ENCODE data around the gene NPBWR2.
"Not testable (repeated sequence)": the region's sequence is repeated elsewhere in the genome, so short reads cannot be mapped to it uniquely, and the experiment has no call there.

NPBWR2 gene

DNA sequence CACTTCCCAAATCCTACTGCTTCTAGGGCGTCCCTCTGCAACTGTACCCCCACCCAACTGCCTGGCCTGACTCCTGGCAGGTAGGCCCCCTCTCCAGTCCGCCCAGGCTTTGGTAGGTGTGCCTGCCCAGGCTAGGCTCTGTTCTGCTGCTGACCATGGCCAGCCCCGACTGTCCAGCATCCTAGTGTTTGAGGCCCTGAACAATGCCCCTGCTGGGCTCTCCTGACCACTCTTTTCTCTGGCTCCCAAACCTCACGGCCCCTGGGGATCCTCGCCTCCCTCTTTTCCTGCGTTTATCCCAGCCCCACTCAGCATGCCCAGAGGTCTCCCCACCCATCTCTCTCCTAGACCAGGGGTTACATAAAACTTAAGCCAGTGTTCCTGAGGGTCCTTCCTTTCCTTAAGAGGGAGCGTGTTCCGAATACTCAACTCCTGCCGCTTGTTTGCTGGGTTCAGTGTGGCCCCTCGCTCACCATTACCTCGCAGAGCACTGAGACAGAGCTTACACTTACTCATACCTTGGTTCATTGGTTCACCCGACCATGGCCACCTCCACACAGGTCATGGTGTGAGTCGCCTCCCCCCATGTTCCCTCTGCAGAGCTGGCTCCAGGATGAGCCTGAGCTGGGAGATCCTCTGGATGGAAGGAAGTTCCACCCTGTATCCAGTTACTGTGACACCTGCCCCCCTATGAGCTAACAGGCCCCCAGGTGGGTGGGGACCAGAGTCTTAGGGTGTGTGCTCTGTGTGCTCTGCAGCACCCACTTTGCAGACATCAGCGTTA, 35.8 kb upstream of the NPBWR2 start:
- no peak for DNase-seq

GRCh38 chr20:64142590-64142989, 35.2 kb upstream of the NPBWR2 start:
- no peak for DNase-seq

DNA sequence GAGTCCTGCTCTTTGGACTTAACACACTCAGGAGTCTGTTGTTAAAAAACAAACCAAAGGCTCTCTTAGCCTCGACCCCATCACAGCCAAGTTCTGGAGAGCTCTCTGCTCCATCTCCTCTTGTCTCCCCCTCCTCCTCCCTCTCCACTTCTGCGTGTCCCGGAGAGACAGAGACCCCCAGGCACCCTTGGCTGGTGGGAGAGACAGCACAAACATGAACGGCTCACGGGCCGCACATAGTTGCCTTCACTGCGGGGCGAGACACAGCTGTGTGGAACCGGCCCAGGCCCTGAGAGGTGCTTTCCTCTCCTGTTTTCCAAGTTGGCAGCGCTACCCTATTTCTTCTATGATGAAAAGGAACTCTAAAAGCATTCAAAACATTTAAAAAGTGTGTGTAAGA, 33.6 kb upstream of the NPBWR2 start:
- no peak for DNase-seq

- DNase-seq: no peak
Observed at GRCh38 chr20:64140061-64140931, 32.9 kb upstream of the NPBWR2 start.

DNA sequence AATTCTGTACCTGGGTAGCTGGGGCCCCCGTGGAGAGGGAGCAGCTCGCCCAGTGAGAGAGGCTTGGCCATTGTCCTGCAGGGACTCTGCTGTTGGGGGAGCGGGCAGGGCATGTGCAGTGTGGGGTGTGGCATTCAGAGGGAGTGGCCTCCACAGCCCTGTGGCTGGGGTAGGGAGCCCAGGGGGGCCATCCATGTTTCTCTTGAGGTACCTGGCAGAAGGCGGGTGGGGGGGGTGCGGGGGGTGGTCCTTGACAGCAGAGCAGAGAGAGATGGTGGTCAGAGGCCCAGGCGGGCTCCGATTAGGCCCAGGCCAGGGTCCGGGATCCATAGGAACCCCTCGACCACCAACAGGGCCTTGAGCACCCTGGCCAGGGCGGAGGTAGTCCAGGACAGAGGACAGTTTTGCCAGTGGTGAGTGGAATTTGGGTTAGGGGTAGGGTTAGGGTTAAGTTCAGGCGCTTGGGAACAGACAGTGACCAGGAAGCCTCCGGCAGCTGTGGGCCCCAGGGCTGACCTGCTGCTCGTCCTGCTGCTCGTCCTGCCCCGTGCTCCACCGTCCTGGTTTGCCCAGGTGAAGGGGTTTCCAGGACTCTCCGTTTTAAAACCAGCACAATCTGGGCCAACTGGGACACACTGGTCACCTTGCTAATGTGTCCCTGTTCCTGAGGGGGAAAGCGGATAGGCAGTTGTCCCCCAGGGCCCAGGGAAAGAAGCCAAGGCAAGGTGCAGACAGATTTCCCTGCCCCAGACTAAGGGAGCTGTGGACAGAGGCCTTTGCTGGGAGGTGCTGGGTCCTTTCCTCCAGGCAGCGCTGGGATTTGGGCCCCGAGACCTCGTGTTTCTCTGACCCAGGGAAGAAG, 32.1 kb upstream of the NPBWR2 start:
- no peak for DNase-seq

DNA sequence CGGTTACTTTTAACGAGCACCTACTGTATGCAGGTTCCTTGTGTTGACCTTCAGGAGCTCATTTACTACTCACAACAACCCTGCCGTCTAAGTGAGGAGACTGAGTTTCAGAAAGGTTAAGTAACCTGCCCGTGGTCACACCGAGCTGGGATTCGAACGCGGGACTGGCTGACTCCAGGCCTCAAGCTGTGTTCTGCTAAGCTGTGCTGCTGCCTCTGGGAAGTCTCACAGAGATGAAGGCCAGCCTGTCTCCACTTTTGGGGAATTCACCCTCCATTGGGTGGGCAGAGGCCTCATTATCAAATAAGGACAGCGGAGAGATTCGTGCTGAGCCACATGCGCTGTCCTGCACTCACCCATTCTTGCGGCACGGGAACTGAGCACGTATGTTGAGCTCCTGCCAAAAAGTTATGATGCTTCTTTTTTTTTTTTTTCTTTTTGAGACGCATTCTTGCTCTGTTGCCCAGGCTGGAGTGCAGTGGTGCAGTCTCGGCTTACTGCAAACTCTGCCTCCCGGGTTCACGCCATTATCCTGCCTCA, 31.0 kb upstream of the NPBWR2 start:
- DNase-seq: no peak

- DNase-seq: no peak
Observed at GRCh38 chr20:64137598-64138031, 30.2 kb upstream of the NPBWR2 start.

DNA sequence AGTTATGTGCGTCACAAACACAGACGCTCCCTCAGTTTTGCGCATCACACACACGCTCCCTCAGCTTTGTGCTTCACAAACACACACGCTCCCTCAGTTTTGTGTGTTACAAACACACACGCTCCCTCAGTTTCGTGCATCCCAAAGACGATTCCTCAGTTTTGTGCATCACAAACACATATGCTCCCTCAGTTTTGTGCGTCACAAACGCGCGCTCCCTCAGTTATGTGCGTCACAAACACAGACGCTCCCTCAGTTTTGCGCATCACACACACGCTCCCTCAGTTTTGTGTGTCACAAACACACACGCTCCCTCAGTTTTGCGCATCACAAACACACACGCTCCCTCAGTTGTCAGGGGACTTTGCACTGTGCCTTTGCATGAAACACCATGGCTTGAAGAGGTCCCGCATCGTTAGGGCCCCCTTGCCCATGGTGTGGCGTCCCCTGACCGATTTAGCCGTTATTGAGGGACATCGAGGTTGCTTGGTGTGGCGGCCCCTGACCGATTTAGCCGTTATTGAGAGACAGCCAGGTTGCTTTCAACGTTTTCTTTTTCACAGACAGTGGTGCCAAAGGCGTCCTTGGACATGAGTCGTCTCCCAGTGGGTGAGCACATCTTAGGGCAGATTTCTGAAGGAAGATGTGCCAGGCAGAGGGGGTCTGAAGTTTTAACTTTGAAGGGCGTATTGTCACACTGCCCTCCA, 28.8 kb upstream of the NPBWR2 start:
- DNase-seq: no peak

- not testable (repeated sequence) for DNase-seq
Observed at GRCh38 chr20:64134744-64135143, 27.4 kb upstream of the NPBWR2 start.

DNA sequence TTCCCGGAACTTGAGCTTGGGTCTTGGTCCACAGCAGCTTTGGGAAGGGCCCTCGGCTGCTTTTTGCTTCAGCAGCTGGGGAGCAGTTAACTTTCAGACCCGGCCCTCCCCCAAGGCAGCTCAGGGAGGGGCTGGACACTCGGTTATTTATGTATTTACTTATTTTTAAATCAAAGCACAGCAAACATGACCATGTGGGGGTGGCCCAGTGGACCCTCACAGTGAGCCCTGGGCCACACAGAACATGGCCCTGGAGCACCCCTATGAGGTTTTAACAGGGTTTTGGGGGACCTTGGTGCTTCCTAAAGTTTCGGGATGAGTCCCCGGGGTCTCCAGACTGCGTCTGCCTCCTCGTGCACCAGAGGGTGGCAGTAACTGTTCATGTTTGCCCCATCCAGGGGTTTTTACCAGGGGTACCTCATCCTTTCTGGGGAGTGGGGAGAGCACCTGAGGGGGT, 26.6 kb upstream of the NPBWR2 start:
- no peak for DNase-seq

DNA sequence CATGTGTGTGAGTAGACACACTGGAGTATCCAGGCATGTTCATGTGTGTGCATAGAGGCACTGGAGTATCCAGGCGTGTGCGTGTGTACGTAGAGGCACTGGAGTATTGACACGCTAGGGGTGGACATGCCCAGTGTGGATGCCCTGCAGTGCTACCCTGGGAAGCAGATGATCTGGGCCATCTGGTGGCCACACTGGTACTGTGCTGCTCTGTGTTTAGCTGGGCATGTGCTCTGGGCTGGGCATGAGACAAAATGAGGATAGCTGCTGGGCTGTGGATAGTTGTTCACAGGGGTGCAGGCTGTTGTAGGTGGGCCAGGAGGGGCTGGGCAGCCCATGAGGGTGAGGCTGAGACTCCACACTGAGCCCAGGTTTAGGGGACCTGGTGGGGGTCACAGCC, 24.0 kb upstream of the NPBWR2 start:
- DNase-seq: peak; percentile 44

- DNase-seq: no peak
Observed at GRCh38 chr20:64130876-64131275, 23.5 kb upstream of the NPBWR2 start.

- no peak for DNase-seq
Observed at GRCh38 chr20:64130271-64130670, 22.9 kb upstream of the NPBWR2 start.

DNA sequence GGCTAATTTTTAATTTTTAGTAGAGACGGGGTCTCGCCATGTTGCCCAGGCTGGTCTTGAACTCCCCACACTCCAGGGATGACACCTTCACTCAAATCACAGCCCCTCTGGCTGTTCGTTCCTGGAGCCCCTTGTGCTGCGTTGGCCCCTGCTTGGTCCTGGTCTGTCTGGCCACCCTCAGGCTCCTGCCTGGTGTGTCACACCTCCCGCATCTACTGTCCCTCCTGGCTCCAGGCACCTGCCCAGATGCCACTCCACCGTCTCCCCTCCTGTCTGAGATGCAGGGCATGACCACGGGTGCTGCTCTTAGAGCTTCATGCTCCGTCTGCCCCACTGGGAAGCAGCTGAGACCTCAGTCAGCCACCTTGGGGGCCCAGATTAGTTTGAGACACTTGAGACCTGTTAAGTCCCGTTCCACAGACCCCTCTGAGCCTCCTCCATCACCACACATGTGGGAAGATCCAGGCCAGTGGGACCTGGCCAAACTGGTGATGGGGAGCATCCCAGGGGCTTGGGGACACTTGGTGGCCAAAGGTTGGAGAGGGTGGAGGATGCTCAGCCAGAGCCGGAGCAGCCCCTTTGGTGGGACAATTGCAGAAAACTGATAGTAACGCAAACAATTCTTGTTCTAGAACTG, 21.9 kb upstream of the NPBWR2 start:
- no peak for DNase-seq

GRCh38 chr20:64123517-64123916, 16.2 kb upstream of the NPBWR2 start:
- DNase-seq: not testable (repeated sequence)

- DNase-seq: not testable (repeated sequence)
Observed at GRCh38 chr20:64122927-64123326, 15.6 kb upstream of the NPBWR2 start.

- no peak for DNase-seq
Observed at GRCh38 chr20:64121586-64121985, 14.2 kb upstream of the NPBWR2 start.

DNA sequence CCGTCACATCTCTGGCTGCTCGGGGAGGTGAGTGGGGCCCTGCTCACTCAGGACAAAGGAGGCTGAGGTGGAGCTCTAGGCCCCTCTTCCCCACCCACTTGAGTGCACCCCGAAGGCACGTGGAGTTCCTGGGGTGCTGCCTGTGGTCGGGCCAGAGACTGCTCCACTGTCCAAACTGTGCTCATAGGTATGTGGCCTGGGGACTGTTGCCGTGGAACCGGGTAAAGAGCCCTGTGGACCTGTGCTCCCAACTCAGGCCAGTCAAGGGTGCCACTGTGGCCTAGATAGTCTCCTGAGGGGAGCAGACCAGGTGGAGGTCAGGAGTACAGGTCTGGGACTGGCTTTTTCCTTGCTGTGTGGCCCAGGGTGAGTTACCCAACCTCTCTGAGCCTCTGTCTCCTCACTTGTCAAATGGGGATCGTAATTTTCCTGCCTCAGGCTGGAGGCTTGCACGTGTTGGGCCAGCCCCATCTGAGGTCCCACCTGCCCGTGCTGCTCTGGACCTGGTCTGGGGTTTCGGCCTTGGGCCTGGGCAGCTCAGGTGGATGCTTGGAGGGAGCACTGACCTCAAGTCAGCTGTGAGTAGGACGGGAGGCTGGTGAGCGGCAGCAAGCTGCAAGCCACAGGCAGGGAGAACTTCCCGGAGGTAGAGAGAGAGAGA, 12.4 kb upstream of the NPBWR2 start:
- no peak for DNase-seq

DNA sequence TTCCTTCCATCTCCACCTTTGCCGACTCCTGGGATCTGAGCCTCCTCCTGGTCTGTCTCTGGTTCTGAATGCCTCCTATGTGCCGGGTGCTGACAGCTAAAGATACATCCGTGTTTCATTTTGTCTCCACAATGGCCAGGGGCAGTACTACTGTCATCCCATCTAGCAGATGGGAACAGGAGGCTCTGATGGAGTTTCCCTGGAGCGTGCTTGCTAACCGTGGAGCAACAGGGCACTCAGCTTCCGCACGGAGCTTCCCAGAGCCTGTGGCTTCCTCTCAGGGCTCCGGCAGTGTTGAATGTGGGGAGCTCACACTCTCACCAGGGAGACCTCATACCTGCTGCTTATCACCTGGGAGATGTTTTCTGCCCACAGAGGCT, 11.9 kb upstream of the NPBWR2 start:
- no peak for DNase-seq

GRCh38 chr20:64117432-64117777, 10.0 kb upstream of the NPBWR2 start:
- not testable (repeated sequence) for DNase-seq

Data from NCI-H146 (cell line).